Sigmoid colon (tissue), 7 donors: Measurements from ENCODE around the gene FXR2. TPM values are rescaled to one million over a fixed set of nuclear protein-coding genes. Genes with fewer than 3 reads are reported as not detected.

Experiments used
- DNase-seq: peaks from one replicate; pipeline ENCODE4 v3.0.0-alpha.2; 2019
- H3K27ac ChIP-seq, 4 donors: fragments of 200-600 bp; sonication (generic); one replicate each; pipeline ENCODE4 v1.5.1; 2016 to 2019; ENCODE audit warnings: mild to moderate bottlenecking in 1 of 4
- H3K27me3 ChIP-seq, 3 donors: fragments of 200-600 bp; sonication (generic); one replicate each; pipeline ENCODE4 v1.5.1; 2019; ENCODE audit warnings: mild to moderate bottlenecking in 1 of 3
- H3K36me3 ChIP-seq, 4 donors: fragments of 200-600 bp; sonication (generic); one replicate each; pipeline ENCODE4 v1.5.1; 2016 to 2019
- H3K4me1 ChIP-seq, 4 donors: fragments of 200-600 bp; sonication (generic); one replicate each; pipeline ENCODE4 v1.5.1; 2017 to 2019
- H3K4me3 ChIP-seq, 4 donors: fragments of 200-600 bp; sonication (generic); one replicate each; pipeline ENCODE4 v1.5.1; 2017 to 2019; ENCODE audit warnings: mild to moderate bottlenecking in 2 of 4, moderate library complexity in 1 of 4
- H3K9me3 ChIP-seq, 4 donors: fragments of 200-600 bp in 3 of 4; sonication (generic) in 3 of 4; one replicate each; pipeline versions ENCODE4 v1.5.1 to v1.6.1; 2013 to 2019
- CTCF ChIP-seq, 4 experiments: fragments of 450-650 bp in 3 of 4; fragments of 200-600 bp in 1 of 4; IDR thresholded peaks; one replicate each; pipeline ENCODE4 v1.5.1; 2016 to 2019; ENCODE audit warnings: antibody characterized with exemption in 4 of 4, mild to moderate bottlenecking in 3 of 4, moderate library complexity in 2 of 4
- EP300 ChIP-seq, 4 donors: sonication (generic); formaldehyde crosslinking; IDR thresholded peaks; one replicate each; pipeline ENCODE4 v1.6.1; 2017; ENCODE audit warnings: antibody characterized with exemption in 4 of 4
- POLR2A ChIP-seq, 2 donors: fragments of 450-650 bp; IDR thresholded peaks; one replicate each; pipeline ENCODE4 v1.6.1; 2016; ENCODE audit warnings: antibody characterized with exemption in 2 of 2, mild to moderate bottlenecking in 2 of 2, moderate library complexity in 2 of 2
- POLR2AphosphoS5 ChIP-seq, 4 donors: sonication (generic); formaldehyde crosslinking; IDR thresholded peaks; one replicate each; pipeline ENCODE4 v1.6.1; 2017; ENCODE audit warnings: antibody characterized with exemption in 4 of 4
- WGBS, 2 donors: extraction: QIAGEN DNeasy Blood & Tissue Kit; methylation state at CpG; one replicate each; pipeline ENCODE4 v1.1.7; 2013; 5-methylcytosine and 5-hydroxymethylcytosine counted together
- intact Hi-C: fragments of 100-400 bp; cut with DNase I; formaldehyde crosslinking; loops from one replicate; pipeline ENCODE4 v1.15.1; 2023
- polyA plus RNA-seq, 3 donors: library from polyadenylated mRNA; stranded (reverse); fragments of 200-250 nt; gene quantifications; one replicate each; pipeline ENCODE4 v1.2.3, GENCODE V29; 2013
- total RNA-seq, 4 donors: library from RNA; depleted of rRNA; stranded (reverse); fragments of >200 nt; gene quantifications; one replicate each; pipeline ENCODE4 v1.1.0, GENCODE V29; 2016
- donor health status: healthy with polysubstance abuse.
- donor health status: Bipolar disorder and iron deficiency.
- donor health status: healthy.

The FXR2 gene
- total and polyA plus RNA-seq, 7 donors, result 21.3 to 35.5 (median 33.8) TPM

- intact Hi-C loops, result loop anchor here (2.0 to 10.0 kb wide), 3 partner anchors 75 to 265 kb away; partner anchors contain the start of genes CYB5D1, KCTD11, NAA38 and TMEM88
- WGBS, 2 donors, result 66 to 68% methylated on average over 24 of the region's 24 CpGs
- TF ChIP-seq POLR2AphosphoS5 (IDR thresholded peaks at IDR 0.05), result no peak
- TF ChIP-seq POLR2A (IDR thresholded peaks at IDR 0.05), result no peak
- no peak for TF ChIP-seq EP300 (IDR thresholded peaks at IDR 0.05)
- no peak for TF ChIP-seq CTCF (IDR thresholded peaks at IDR 0.05)
- Histone ChIP-seq H3K4me3 (peak within 1 kb of the TSS; percentile 61 to 73 (median 69)), H3K9me3 (no peaks in the 10 kb centered on the region), H3K27me3 (no peaks in the 10 kb centered on the region), H3K27ac (peak within 1 kb of the TSS; percentile 82 to 90 (median 86)), H3K36me3 (peaks cover 30 to 53% (median 42%) of the 10 kb centered on the region in 4 donors), H3K4me1 (peaks cover 0 to 39% (median 32%) of the 10 kb centered on the region in 4 donors)
- DNase-seq, result no peak
These were observed 24.6 kb downstream of the FXR2 start, which contains the start of gene SOX15 for GRCh38 chr17:7589891-7590691. Gene SOX15, minus strand, starts transcription at chr17:7590094. Its CDS starts 418 bp downstream, at chr17:7589676.

GRCh38 chr17:7589204-7589868 lies 25.4 kb downstream of the FXR2 start:
- Histone ChIP-seq H3K27me3 (no peaks in the 10 kb centered on the region), H3K4me3 (peak overlapping the region; percentile 61 to 73 (median 69)), H3K36me3 (peaks cover 26 to 46% (median 35%) of the 10 kb centered on the region in 4 donors), H3K27ac (peak overlapping the region; percentile 82 to 90 (median 86)), H3K9me3 (no peaks in the 10 kb centered on the region), H3K4me1 (peaks cover 0 to 46% (median 39%) of the 10 kb centered on the region in 4 donors)
- intact Hi-C loops, result loop anchor here (2.0 to 10.0 kb wide), 3 partner anchors 75 to 265 kb away; partner anchors contain the start of genes CYB5D1, KCTD11, NAA38 and TMEM88
- DNase-seq, result peak; percentile 94
- 33 to 36% methylated on average over 56 of the region's 56 CpGs for WGBS, 2 donors
- TF ChIP-seq EP300 (IDR thresholded peaks at IDR 0.05), result no peak
- TF ChIP-seq POLR2AphosphoS5 (IDR thresholded peaks at IDR 0.05), result peak; percentile 15 to 75 (median 62)
- TF ChIP-seq CTCF (IDR thresholded peaks at IDR 0.05), result peak; percentile 72 to 89 (median 88)
- TF ChIP-seq POLR2A (IDR thresholded peaks at IDR 0.05), result peak in 1 of 2 donors; percentile 13

- DNase-seq, result no peak
- Histone ChIP-seq H3K36me3 (peaks cover 19 to 39% (median 28%) of the 10 kb centered on the region in 4 donors), H3K27me3 (no peaks in the 10 kb centered on the region), H3K27ac (peak overlapping the region; percentile 82 to 90 (median 86)), H3K9me3 (no peaks in the 10 kb centered on the region), H3K4me1 (peaks cover 0 to 49% (median 42%) of the 10 kb centered on the region in 4 donors), H3K4me3 (peak overlapping the region; percentile 61 to 73 (median 69))
- no peak for TF ChIP-seq CTCF (IDR thresholded peaks at IDR 0.05)
- TF ChIP-seq POLR2A (IDR thresholded peaks at IDR 0.05), result no peak
- TF ChIP-seq EP300 (IDR thresholded peaks at IDR 0.05), result no peak
- intact Hi-C loops, result loop anchor here (2.0 to 10.0 kb wide), 3 partner anchors 74 to 266 kb away; partner anchors contain the start of genes CYB5D1, KCTD11, NAA38 and TMEM88
- WGBS, 2 donors, result 81 to 87% methylated on average over 30 of the region's 30 CpGs
These were observed 26.0 kb downstream of the FXR2 start for GRCh38 chr17:7588553-7589203.

GRCh38 chr17:7587420-7588151 lies 27.1 kb downstream of the FXR2 start:
- DNase-seq, result peak; percentile 80

More at GRCh38 chr17:7587420-7588151, 27.1 kb downstream of the FXR2 start:
- peak overlapping the region; percentile 82 to 90 (median 86) for H3K27ac ChIP-seq
- H3K4me3 ChIP-seq, result no peak overlapping the region
- H3K27me3 ChIP-seq, result no peaks in the 10 kb centered on the region
- no peaks in the 10 kb centered on the region for H3K9me3 ChIP-seq
- TF ChIP-seq CTCF (IDR thresholded peaks at IDR 0.05) (no peak), POLR2A (IDR thresholded peaks at IDR 0.05) (no peak), EP300 (IDR thresholded peaks at IDR 0.05) (no peak), POLR2AphosphoS5 (IDR thresholded peaks at IDR 0.05) (no peak)
- WGBS, 2 donors, result 81 to 83% methylated on average over 12 of the region's 12 CpGs
- H3K4me1 ChIP-seq, result peaks cover 0 to 56% (median 50%) of the 10 kb centered on the region in 4 donors
- peaks cover 9 to 28% (median 17%) of the 10 kb centered on the region in 4 donors for H3K36me3 ChIP-seq
- intact Hi-C loops, result loop anchor here (2.0 to 10.0 kb wide), 3 partner anchors 73 to 267 kb away; partner anchors contain the start of genes CYB5D1, KCTD11, NAA38 and TMEM88
